Smooth muscle cell (in vitro differentiated cells): Measurements from ENCODE around the gene HEBP1. TPM values are rescaled to one million over a fixed set of nuclear protein-coding genes. Genes with fewer than 3 reads are reported as not detected.

Experiments used
- DNase-seq: peaks from one replicate; lab custom pipeline; 2025; ENCODE audit not compliant: unreplicated experiment; lab: John Stamatoyannopoulos, UW
- H2AFZ ChIP-seq: fragments of 200-600 bp; sonication (generic); 2 replicates; pipeline ENCODE4 v1.6.0; 2016; ENCODE audit warnings: antibody characterized with exemption, low read depth, mild to moderate bottlenecking
- H3F3A ChIP-seq: fragments of 200-600 bp; sonication (generic); 2 replicates; pipeline ENCODE4 v1.6.0; 2017; ENCODE audit warnings: antibody characterized with exemption, low read depth
- H3K27ac ChIP-seq: fragments of 200-600 bp; sonication (generic); 2 replicates; pipeline ENCODE4 v1.5.1; 2016; ENCODE audit warnings: low read depth, mild to moderate bottlenecking
- H3K27me3 ChIP-seq: fragments of 200-600 bp; sonication (generic); 2 replicates; pipeline ENCODE4 v1.6.1; 2016; ENCODE audit warnings: low read depth, mild to moderate bottlenecking
- H3K36me3 ChIP-seq: fragments of 200-600 bp; sonication (generic); 2 replicates; pipeline ENCODE4 v1.5.1; 2016; ENCODE audit warnings: low read depth
- H3K4me1 ChIP-seq: fragments of 200-600 bp; sonication (generic); 2 replicates; pipeline ENCODE4 v1.5.1; 2016; ENCODE audit warnings: low read depth
- H3K4me2 ChIP-seq: fragments of 200-600 bp; sonication (generic); 2 replicates; pipeline ENCODE4 v1.6.0; 2016; ENCODE audit warnings: mild to moderate bottlenecking
- H3K4me3 ChIP-seq: fragments of 200-600 bp; sonication (generic); 2 replicates; pipeline ENCODE4 v1.5.1; 2016; ENCODE audit warnings: mild to moderate bottlenecking
- H3K79me2 ChIP-seq: fragments of 200-600 bp; sonication (generic); 2 replicates; pipeline ENCODE4 v1.6.0; 2016; ENCODE audit warnings: low read depth, mild to moderate bottlenecking
- H3K9ac ChIP-seq: fragments of 200-600 bp; sonication (generic); 2 replicates; pipeline ENCODE4 v1.6.0; 2016; ENCODE audit warnings: low read depth
- H3K9me3 ChIP-seq: fragments of 200-600 bp; sonication (generic); replicated peaks from 2 replicates; pipeline ENCODE4 v1.5.1; 2016; ENCODE audit warnings: low read depth
- H4K20me1 ChIP-seq: fragments of 200-600 bp; sonication (generic); 2 replicates; pipeline ENCODE4 v1.6.0; 2016; ENCODE audit warnings: low read depth
- CTCF ChIP-seq: fragments of 200-600 bp; sonication (generic); IDR thresholded peaks from 2 replicates; pipeline ENCODE4 v1.5.1; 2017; ENCODE audit warnings: borderline replicate concordance, mild to moderate bottlenecking, antibody characterized with exemption; ENCODE audit not compliant: insufficient read depth, poor library complexity, severe bottlenecking
- WGBS: methylation state at CpG from one replicate; pipeline ENCODE4 v1.1.7; 2016; ENCODE audit warnings: low lambda C conversion rate; 5-methylcytosine and 5-hydroxymethylcytosine counted together
- polyA plus RNA-seq: library from polyadenylated mRNA; unstranded; fragments of >200 nt; fragmentation: Nextera tagmentation; extraction: Ambion mirVana; gene quantifications from 2 replicates; pipeline ENCODE4 v1.2.1, GENCODE V29; 2016
- total RNA-seq: library from RNA; depleted of rRNA; stranded (reverse); fragments of >200 nt; gene quantifications from 2 replicates; pipeline ENCODE4 v1.2.3, GENCODE V29; 2014

Gene HEBP1
- total and polyA plus RNA-seq, 2 experiments from 2014 or later, result 16.1 to 55.8 TPM

- no peaks in the 10 kb centered on the region for H3K79me2 ChIP-seq
- no peaks in the 10 kb centered on the region for H3K36me3 ChIP-seq
- no peaks in the 10 kb centered on the region for H3F3A ChIP-seq
- DNase-seq, result no peak
- no peaks in the 10 kb centered on the region for H3K4me1 ChIP-seq
- TF ChIP-seq CTCF, result no peak
- H3K27ac ChIP-seq, result no peak overlapping the region
- WGBS, result 96% methylated on average over 6 of the region's 6 CpGs
- H3K9ac ChIP-seq, result no peak overlapping the region
- H4K20me1 ChIP-seq, result no peaks in the 10 kb centered on the region
- no peaks in the 10 kb centered on the region for H3K9me3 ChIP-seq
- H3K4me3 ChIP-seq, result no peak overlapping the region
- H3K27me3 ChIP-seq, result no peaks in the 10 kb centered on the region
- no peak overlapping the region for H2AFZ ChIP-seq
- no peak overlapping the region for H3K4me2 ChIP-seq
Measured at GRCh38 chr12:12954878-12955625, 45.0 kb downstream of the HEBP1 start.

GRCh38 chr12:12954356-12954755 lies 45.7 kb downstream of the HEBP1 start:
- no peaks in the 10 kb centered on the region for H4K20me1 ChIP-seq
- no peaks in the 10 kb centered on the region for H3K79me2 ChIP-seq
- no peaks in the 10 kb centered on the region for H3F3A ChIP-seq
- no peak overlapping the region for H2AFZ ChIP-seq
- no peaks in the 10 kb centered on the region for H3K4me1 ChIP-seq
- TF ChIP-seq CTCF, result no peak
- no peaks in the 10 kb centered on the region for H3K9me3 ChIP-seq
- no peak overlapping the region for H3K9ac ChIP-seq
- WGBS, result 48% methylated on average over 4 of the region's 4 CpGs
- H3K4me3 ChIP-seq, result no peak overlapping the region
- H3K27me3 ChIP-seq, result no peaks in the 10 kb centered on the region
- H3K36me3 ChIP-seq, result no peaks in the 10 kb centered on the region
- no peak overlapping the region for H3K27ac ChIP-seq
- H3K4me2 ChIP-seq, result no peak overlapping the region
- DNase-seq, result no peak

- Histone ChIP-seq H3K27ac (no peak within 1 kb of the TSS), H3K4me2 (no peak within 1 kb of the TSS), H3K4me3 (no peak within 1 kb of the TSS), H3K4me1 (no peaks in the 10 kb centered on the region), H4K20me1 (no peaks in the 10 kb centered on the region), H3K9ac (no peak within 1 kb of the TSS), H3F3A (no peaks in the 10 kb centered on the region), H3K36me3 (no peaks in the 10 kb centered on the region), H2AFZ (no peak within 1 kb of the TSS), H3K79me2 (no peaks in the 10 kb centered on the region), H3K9me3 (no peaks in the 10 kb centered on the region), H3K27me3 (no peaks in the 10 kb centered on the region)
- WGBS, result 90% methylated on average over 6 of the region's 6 CpGs
- DNase-seq, result no peak
- TF ChIP-seq CTCF, result no peak
Measured at GRCh38 chr12:12952036-12952435, 48.0 kb downstream of the HEBP1 start, which contains the start of gene GPRC5D. TSS of gene GPRC5D (minus strand) at chr12:12952170. CDS start at chr12:12950384, 1,786 bp downstream.

- H3K27me3 ChIP-seq, result no peaks in the 10 kb centered on the region
- H3K79me2 ChIP-seq, result no peaks in the 10 kb centered on the region
- H4K20me1 ChIP-seq, result no peaks in the 10 kb centered on the region
- H3K4me3 ChIP-seq, result no peak overlapping the region
- no peak overlapping the region for H3K4me2 ChIP-seq
- H3K4me1 ChIP-seq, result no peaks in the 10 kb centered on the region
- H3K9me3 ChIP-seq, result no peaks in the 10 kb centered on the region
- no peak for TF ChIP-seq CTCF
- H3K9ac ChIP-seq, result no peak overlapping the region
- 100% methylated on average over 1 of the region's 1 CpG for WGBS
- no peaks in the 10 kb centered on the region for H3K36me3 ChIP-seq
- no peak overlapping the region for H3K27ac ChIP-seq
- no peak overlapping the region for H2AFZ ChIP-seq
- no peaks in the 10 kb centered on the region for H3F3A ChIP-seq
- no peak for DNase-seq
Measured at GRCh38 chr12:12951504-12951903, 48.6 kb downstream of the HEBP1 start.
